AG09309 (cell line): Measurements from ENCODE around the gene NCOR2.

ENCODE experiments used
- DNase-seq: peaks from one replicate; pipeline ENCODE4 v3.0.0-alpha.2; 2010; ENCODE audit warnings: low read depth
- H3K4me3 ChIP-seq: 2 replicates; pipeline ENCODE4 v1.5.1; 2011; ENCODE audit warnings: mild to moderate bottlenecking, low read depth, low read length, moderate library complexity; ENCODE audit not compliant: control insufficient read depth
- TF ChIP-seq, protein P1 (sequence below): IDR thresholded peaks from 2 replicates; pipeline ENCODE4 v1.5.1; 2011; ENCODE audit warnings: mild to moderate bottlenecking, low read depth, low read length, inconsistent platforms; ENCODE audit not compliant: insufficient read depth, control insufficient read depth; ENCODE audit errors: missing control alignments

The NCOR2 gene

GRCh38 chr12:124543590-124544310 is 23.7 kb downstream of the NCOR2 start:
- TF ChIP-seq, protein P1, sequence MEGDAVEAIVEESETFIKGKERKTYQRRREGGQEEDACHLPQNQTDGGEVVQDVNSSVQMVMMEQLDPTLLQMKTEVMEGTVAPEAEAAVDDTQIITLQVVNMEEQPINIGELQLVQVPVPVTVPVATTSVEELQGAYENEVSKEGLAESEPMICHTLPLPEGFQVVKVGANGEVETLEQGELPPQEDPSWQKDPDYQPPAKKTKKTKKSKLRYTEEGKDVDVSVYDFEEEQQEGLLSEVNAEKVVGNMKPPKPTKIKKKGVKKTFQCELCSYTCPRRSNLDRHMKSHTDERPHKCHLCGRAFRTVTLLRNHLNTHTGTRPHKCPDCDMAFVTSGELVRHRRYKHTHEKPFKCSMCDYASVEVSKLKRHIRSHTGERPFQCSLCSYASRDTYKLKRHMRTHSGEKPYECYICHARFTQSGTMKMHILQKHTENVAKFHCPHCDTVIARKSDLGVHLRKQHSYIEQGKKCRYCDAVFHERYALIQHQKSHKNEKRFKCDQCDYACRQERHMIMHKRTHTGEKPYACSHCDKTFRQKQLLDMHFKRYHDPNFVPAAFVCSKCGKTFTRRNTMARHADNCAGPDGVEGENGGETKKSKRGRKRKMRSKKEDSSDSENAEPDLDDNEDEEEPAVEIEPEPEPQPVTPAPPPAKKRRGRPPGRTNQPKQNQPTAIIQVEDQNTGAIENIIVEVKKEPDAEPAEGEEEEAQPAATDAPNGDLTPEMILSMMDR = no peak
- H3K4me3 ChIP-seq = no peak overlapping the region
- DNase-seq = no peak

GRCh38 chr12:124543052-124543589 is 24.3 kb downstream of the NCOR2 start:
- DNase-seq = no peak
- no peak overlapping the region for H3K4me3 ChIP-seq
- TF ChIP-seq, protein P1 = no peak

DNA sequence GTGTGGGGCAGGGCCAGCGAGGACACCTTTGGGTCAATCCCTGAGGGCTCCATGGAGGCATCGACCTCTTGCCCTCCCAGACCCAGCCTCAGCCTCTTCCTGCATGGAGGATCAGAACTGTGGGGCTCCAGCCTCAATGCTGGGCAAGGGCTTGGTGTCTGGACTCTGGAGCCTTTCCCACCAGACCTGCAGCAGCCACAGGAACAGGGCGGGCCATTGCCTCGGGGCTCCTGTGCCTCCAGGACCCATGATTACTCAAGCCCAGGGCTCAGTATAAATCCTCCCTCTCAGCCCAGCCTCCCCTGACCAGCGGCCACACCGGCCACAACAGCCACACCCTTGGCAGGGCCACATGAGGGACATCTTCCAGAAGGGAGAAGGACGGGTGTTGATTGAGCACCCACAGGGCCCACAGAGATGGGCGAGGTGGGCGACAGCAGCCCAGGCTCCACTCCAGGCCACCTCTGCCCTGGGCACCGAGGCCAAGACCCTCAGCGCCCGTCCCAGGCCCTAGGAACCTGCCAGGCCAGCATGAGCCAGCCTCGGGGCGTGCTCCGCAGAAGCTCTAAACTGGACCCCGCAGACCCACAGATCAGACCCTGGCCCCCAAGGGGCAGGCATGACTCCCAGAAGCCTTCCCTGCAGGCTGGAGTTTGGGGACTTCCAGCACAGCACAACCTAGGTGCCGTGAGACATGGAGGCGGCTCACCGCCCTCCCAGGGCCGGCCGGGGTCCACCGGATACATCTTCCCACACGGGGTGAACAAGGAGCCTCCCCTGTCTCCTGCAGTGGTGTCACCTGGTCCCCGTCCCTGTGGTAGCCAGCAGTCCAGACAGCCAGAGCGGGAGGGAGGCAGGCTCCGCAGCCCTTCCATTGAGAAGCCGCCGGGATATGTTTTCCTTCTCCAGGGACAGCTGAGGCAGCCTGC is 25.1 kb downstream of the NCOR2 start:
- DNase-seq = no peak
- H3K4me3 ChIP-seq = no peak overlapping the region
- TF ChIP-seq, protein P1 = no peak

DNA sequence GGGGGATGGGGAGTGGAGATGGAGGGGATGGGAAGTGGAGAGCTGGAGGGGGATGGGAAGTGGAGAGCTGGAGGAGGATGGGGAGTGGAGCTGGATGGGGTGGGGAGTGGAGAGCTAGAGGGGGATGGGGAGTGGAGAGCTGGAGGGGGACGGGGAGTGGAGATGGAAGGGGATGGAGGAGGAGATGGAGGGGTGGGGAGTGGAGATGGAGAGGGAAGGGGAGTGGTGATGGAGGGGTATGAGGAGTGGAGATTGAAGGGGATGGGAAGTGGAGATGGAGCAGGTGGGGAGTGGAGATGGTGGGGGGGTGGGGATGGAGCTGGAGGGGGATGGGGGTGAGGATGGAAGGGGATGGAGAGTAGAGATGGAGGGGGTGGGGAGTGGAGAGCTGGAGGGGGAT is 26.1 kb downstream of the NCOR2 start:
- DNase-seq = no peak
- TF ChIP-seq, protein P1 = no peak
- no peak overlapping the region for H3K4me3 ChIP-seq

DNA sequence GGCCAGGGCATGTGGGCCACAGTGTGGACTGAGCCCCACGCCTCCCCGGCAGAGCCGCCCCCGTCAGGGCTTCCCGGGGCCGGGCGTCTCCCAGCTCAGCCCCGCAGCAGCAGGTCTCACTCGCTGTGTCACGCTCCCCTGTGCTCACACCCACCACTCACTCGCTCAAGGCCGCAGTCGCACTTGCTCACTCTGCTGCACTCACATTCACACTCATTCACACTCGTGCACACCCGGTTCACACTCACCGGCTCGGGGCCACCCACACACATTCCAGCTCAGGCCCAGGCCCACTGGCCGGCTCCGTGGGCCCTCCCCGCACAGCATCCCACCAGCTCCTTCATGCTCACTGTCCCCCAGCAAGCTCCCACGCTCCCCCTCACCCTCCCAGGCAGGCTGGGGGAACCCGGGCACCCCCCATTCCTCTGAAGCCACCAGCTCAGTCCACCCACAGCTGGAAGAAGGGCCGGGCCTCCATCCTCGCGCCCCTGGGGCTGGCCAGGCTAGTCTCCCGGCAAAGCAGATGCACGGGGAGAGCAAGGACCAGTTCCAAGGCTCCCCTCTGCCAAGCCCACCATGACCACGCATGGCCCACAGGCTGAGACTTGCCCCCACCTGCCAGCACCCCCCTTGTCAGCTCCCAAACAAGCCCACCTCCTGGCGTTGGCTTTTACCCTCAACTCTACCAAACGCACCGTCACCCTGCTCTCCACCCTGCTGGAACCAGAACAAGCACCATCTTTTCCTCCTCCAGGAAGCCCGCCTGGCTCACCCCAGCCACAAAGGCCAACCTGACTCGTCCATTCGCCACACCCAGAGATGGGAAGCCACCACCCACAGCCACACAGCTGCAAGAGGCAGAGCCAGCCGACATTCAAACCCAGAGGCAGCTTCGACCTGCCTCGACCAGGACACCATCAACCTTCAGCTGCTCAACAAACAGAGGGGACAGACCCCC is 28.0 kb downstream of the NCOR2 start:
- H3K4me3 ChIP-seq = no peak overlapping the region
- no peak for DNase-seq
- TF ChIP-seq, protein P1 = no peak
